Stimulated activated CD8-positive, alpha-beta memory T cell treated with anti-CD3 and anti-CD28 coated beads, Interleukin-7, amount 100 ng/mL, for 4 hours (primary cell): ENCODE measurements around the gene RAP2A.

Experiments
- DNase-seq, 2 donors: peaks; one replicate each; pipeline ENCODE4 v3.0.0-alpha.2; 2020; ENCODE audit warnings: low read depth in 2 of 2

The RAP2A gene

GRCh38 chr13:97448503-97449251 lies 14.7 kb downstream of the RAP2A start:
- no peak for DNase-seq

- DNase-seq, result no peak
Observed at GRCh38 chr13:97454699-97455098, 20.7 kb downstream of the RAP2A start.

- DNase-seq, result no peak
Observed at GRCh38 chr13:97456047-97456446, 22.1 kb downstream of the RAP2A start.

- no peak for DNase-seq
Observed at GRCh38 chr13:97459215-97459777, 25.3 kb downstream of the RAP2A start.

- DNase-seq, result no peak
Observed at GRCh38 chr13:97460004-97460775, 26.2 kb downstream of the RAP2A start.

- DNase-seq, result no peak
Observed at GRCh38 chr13:97460853-97461252, 26.9 kb downstream of the RAP2A start.

GRCh38 chr13:97464561-97464960 lies 30.6 kb downstream of the RAP2A start:
- no peak for DNase-seq

GRCh38 chr13:97466722-97467121 lies 32.8 kb downstream of the RAP2A start:
- no peak for DNase-seq

- no peak for DNase-seq
Observed at GRCh38 chr13:97468331-97468730, 34.4 kb downstream of the RAP2A start.

- no peak for DNase-seq
Observed at GRCh38 chr13:97471711-97472110, 37.7 kb downstream of the RAP2A start.

- no peak for DNase-seq
Observed at GRCh38 chr13:97474349-97474980, 40.5 kb downstream of the RAP2A start.

- DNase-seq, result no peak
Observed at GRCh38 chr13:97475011-97475410, 41.0 kb downstream of the RAP2A start.

- DNase-seq, result no peak
Observed at GRCh38 chr13:97477844-97478243, 43.9 kb downstream of the RAP2A start.

- DNase-seq, result no peak
Observed at GRCh38 chr13:97478247-97478646, 44.3 kb downstream of the RAP2A start.

GRCh38 chr13:97483465-97483864 lies 49.5 kb downstream of the RAP2A start:
- no peak for DNase-seq

- no peak for DNase-seq
Observed at GRCh38 chr13:97484301-97484700, 50.3 kb downstream of the RAP2A start.

GRCh38 chr13:97485320-97485719 lies 51.4 kb downstream of the RAP2A start:
- no peak for DNase-seq

- DNase-seq, result no peak
Observed at GRCh38 chr13:97490702-97491307, 56.8 kb downstream of the RAP2A start.

- no peak for DNase-seq
Observed at GRCh38 chr13:97491452-97491851, 57.5 kb downstream of the RAP2A start.

GRCh38 chr13:97492257-97492656 lies 58.3 kb downstream of the RAP2A start:
- DNase-seq, result no peak

GRCh38 chr13:97492684-97493371 lies 58.9 kb downstream of the RAP2A start:
- DNase-seq, result no peak
